ENCODE measurements around the gene PTPN22. TPM values are rescaled to one million over a fixed set of nuclear protein-coding genes. Genes with fewer than 3 reads are reported as not detected.

The PTPN22 gene
- total and polyA plus RNA-seq, 9 of the 15 experiments (the other 6 are each of a cell fraction or from before 2014, with no cell fraction given): 0.45 to 4.6 (median 1.1) TPM

DNA sequence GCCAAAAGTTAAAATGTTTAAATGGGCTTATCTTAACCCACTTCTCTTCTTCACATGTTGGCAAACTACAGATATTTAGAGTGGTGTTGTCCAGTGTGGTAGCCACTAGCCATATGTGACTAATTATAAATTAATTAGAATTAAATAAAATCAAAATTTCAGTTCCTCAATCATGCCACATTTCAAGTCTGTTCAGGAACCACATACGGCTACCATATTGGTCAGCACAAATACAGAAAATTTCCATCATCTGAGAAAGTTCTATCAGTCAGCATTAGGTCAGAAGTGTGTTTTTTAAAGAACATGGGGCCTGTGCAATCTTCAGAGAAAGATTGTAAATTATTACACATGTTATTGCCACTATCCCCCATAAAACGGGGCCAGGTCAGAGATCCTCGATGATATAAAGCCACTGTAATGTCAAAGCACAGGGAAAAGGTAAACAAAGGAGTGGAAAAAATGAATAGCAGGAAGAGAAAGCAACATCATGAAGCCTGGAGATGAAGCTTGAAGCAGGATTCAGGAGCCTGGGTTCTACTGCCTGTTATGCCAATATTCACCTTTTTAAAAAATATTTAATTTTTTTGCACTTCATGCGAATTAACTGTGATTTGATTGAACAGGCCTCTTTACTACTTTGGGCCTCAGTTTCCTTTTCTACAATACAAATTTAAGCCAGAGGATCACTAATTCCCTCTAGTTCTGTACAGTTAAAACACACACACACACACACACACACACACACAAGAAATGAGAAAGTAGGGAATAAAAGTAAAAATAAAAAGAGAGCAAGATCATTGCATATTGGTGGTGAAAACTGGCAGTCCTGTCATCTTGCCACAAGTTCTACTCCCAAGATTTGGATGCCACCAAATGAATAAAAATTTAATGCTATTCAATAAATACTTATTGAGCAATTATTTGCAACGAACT, 61.6 kb downstream of the PTPN22 start (continued):
- TF ChIP-seq ZNF518B (CRISPR knock-in tag; IDR thresholded peaks at IDR 0.05): no peak
- no peak for TF ChIP-seq ZBTB17 (CRISPR knock-in tag; IDR thresholded peaks at IDR 0.05)
- peak; percentile 43; the same call in 1 of the 2 replicates for TF ChIP-seq ADNP (tag; IDR thresholded peaks at IDR 0.05)
- TF ChIP-seq CREB1 (IDR thresholded peaks at IDR 0.05): no peak
- TF ChIP-seq CREB1 (CRISPR knock-in tag; IDR thresholded peaks at IDR 0.05): no peak
- no peak for TF ChIP-seq RBM25 (IDR thresholded peaks at IDR 0.05; ENCODE audit: low read depth, low read length, severe bottlenecking)
- TF ChIP-seq ERF (CRISPR knock-in tag; IDR thresholded peaks at IDR 0.05): no peak
- peak; percentile 46 for TF ChIP-seq MEIS2 (IDR thresholded peaks at IDR 0.05; ENCODE audit: partially characterized antibody)
- TF ChIP-seq RBM22 (IDR thresholded peaks at IDR 0.05; ENCODE audit: low read depth, low read length, poor library complexity, severe bottlenecking): no peak
- no peak for TF ChIP-seq WHSC1 (IDR thresholded peaks at IDR 0.05; ENCODE audit: low read length)
- no peak for TF ChIP-seq KAT2B (IDR thresholded peaks at IDR 0.05; ENCODE audit: low read depth, low read length)
- no peak for TF ChIP-seq CCNT2 (IDR thresholded peaks at IDR 0.05; ENCODE audit: borderline replicate concordance, extremely low read depth, insufficient read length, low read depth, low read length)
- no peak for TF ChIP-seq USF2 (CRISPR knock-in tag; IDR thresholded peaks at IDR 0.05)
- peak; percentile 20; the same call in 1 of the 2 replicates for TF ChIP-seq ZNF121 (CRISPR knock-in tag; conservative IDR thresholded peaks at IDR 0.05)

Measured in K562 (cell line).